GM18505 (cell line): ENCODE results near the gene TMEM129.

ENCODE experiments used
- ATAC-seq: cut with Tn5 transposase; IDR thresholded peaks from one replicate; pipeline ENCODE4 v1.9.1; 2021; ENCODE audit not compliant: unreplicated experiment
- POLR2A ChIP-seq: IDR thresholded peaks from 4 replicates; pipeline ENCODE4 v1.6.1; 2011; ENCODE audit warnings: borderline replicate concordance; ENCODE audit not compliant: insufficient read depth, insufficient read length; ENCODE audit errors: extremely low read depth

Gene TMEM129

DNA sequence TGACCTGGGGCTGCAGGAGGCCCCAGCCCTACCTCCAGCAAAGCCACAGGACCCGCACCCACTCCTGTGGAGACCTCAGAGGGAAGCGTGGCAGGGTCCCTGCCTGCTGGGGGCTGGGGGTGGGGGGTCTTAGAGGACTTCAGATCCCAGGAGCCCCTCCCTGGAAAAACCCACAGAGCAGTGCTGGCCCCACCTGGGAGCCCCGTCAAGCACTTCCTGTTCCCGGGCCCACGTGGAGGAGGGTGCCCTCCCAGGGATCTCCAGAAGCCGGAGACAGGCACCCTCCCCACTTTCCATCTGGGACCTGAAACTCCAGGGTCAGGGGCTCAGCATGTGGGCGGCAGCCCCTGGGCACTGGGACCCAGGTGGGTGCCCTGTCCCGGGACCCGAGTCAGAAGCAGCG lies 32.2 kb upstream of the TMEM129 start:
- no peak for TF ChIP-seq POLR2A
- no peak for ATAC-seq

DNA sequence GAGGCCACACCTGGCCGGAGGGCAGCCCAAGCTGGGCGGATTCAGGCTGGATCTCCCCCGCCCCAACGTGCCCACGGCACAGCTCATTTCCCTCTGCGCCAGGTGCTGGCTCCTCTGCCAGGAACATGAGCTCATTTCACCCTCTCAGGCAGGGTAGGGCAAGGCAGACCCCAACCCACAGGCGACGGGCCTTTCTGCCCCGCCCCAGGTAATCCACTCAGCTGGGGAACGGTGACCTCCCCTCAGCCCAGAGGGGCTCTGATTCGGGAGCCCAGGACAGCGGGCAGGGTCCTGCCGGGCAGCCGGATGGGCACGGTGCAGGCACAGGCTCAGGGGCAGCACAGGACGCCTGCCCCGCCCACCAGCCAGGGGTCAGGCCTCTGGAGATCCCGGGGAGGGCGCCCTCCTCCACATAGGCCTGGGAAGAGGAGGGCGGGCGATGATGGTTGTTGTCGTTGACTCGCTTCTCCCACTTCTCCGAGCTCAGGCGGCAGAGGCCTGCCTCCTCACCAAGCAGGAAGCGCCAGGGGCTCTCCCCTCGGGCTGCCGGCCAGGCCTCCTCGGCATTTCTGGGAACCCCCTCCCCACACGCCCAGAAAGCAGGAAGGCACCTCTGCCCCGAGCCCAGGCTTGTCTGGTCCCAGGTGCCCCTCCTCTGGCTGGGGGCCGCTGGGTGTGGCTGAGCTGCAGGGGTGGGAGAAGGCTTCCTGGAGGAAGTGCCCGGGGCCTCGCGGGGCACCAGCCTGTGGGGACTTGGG lies 31.3 kb upstream of the TMEM129 start:
- no peak for TF ChIP-seq POLR2A
- ATAC-seq, result no peak

- ATAC-seq, result no peak
- no peak for TF ChIP-seq POLR2A
Observed at GRCh38 chr4:1751919-1752283, 30.8 kb upstream of the TMEM129 start.

DNA sequence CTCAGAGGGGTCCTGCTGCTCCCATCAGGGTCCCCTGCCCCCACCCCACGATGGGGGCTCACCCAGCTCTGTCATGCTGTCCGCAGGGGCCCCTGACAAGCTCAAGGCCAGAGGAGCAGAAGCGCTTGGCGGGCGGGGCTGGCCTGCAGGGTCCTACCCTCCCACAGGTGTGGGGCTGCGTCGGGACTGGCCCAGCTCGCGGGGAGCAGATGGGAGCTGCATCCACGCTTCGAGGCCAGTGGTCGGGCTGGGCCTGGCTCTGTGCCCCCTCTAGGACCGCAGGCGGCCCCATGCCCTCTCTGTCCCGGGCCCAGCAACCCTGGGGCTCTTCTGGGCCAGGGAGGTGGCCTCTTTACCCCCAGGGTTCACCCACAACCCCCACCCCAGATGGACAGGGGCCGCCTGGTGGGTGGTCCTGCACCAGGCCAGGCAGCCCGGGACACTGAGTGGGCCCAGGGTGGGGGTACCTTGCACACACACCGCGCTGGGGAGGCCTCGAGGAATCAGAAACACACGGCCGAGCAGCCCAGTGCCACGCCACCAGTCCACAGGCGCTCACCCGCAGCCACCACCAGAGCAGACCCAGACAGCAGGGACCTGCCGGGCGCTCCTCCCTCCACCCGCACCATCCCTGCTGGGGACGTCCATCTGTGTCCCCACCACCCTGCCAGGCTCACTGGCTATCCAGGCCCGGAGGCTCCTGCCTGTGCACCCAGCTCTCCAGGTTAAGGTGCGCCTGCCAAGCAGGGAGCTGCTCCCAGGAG lies 30.2 kb upstream of the TMEM129 start:
- ATAC-seq, result no peak
- no peak for TF ChIP-seq POLR2A

GRCh38 chr4:1750381-1751154 lies 29.4 kb upstream of the TMEM129 start:
- TF ChIP-seq POLR2A, result no peak
- no peak for ATAC-seq

DNA sequence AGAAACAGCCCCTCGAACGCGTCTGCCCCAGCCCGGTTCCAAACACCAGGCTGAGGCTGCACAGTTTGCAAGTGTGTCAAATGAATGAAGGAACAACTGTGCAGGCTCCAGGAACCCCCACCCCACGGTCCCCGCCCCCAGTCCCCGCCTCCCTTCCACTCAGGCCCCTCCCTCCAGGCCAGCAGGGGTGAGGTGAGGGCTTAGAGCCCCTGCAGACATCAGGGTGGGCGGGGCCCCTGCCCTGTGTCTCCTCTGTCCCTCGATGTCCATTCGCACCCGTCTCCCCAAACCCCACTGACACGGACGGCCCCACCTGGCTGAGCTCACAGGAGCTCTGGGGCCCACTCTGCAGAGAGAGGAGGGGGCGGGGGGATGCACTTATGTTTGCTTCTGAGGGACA lies 28.7 kb upstream of the TMEM129 start:
- no peak for TF ChIP-seq POLR2A
- ATAC-seq, result no peak

DNA sequence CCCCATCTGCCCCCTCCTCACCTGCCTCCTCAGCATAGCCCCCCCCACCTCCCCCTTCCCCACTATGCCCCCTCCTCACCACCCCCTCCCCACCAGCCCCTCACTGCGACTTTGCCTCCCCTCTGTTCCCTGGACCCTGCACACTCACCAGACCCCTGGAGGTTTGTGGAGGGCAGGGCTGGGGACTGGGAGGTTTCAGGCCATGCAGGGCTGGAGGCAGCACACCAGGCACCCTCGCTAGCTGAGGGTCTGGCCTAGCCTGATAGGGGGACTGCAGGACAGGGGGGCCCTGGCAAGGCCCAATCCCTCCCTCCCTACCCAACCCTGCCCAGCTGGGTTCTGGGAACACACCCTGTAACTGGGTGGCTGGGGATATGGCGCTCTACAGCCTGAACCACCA lies 28.2 kb upstream of the TMEM129 start:
- TF ChIP-seq POLR2A, result no peak

DNA sequence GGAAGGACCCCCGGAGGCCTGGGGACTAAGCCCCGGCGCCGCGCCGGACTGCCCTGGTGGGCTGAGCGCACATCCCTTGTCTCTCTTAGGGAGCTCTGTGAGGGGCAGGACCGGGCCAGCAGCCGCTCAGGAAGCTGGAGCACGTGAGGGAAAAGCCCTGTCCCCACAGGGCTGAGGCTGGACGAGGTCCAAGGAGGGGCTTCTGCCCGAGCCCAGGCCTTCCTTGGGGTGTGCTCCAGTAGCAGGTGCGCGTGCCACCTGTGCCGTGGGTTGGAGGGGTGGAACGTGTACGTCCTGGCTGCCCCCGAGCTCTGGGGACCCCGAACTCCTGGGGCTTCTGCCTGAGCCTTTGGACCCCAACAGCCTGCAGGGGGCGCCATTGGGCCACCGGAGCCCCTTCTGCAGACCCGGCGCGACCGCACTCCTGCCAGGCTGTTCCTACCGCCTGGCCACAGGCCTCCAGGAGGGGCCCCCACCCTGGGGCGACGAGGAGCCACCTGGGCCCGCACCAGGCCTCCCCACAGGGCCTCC lies 27.4 kb upstream of the TMEM129 start:
- ATAC-seq, result peak; percentile 37
- TF ChIP-seq POLR2A, result no peak

More for the DNA sequence above, 28.2 kb upstream of the TMEM129 start:
- no peak for ATAC-seq

DNA sequence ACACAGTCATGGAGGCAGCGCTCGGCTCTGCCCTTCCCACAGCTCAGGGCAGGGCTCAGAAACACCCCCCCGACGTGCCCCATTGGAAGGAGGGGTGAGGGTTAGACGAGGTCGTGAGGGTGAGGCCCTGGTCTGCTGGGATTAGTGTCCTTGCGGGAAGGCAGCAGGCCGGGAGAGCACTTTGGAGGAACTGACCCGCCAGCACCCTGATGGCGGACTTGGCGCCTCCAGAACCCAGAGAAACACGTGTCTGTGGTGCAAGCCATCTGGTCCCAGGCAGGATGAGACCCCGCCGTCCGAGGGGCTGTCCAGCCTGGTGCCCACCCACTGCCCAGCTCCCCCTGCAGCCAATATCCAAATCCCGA lies 26.5 kb upstream of the TMEM129 start:
- no peak for TF ChIP-seq POLR2A
- ATAC-seq, result no peak

- no peak for ATAC-seq
- TF ChIP-seq POLR2A, result no peak
Observed at GRCh38 chr4:1746919-1747602, 25.9 kb upstream of the TMEM129 start.

- ATAC-seq, result peak; percentile 51
- TF ChIP-seq POLR2A, result no peak
Observed at GRCh38 chr4:1746265-1746691, 25.2 kb upstream of the TMEM129 start.

DNA sequence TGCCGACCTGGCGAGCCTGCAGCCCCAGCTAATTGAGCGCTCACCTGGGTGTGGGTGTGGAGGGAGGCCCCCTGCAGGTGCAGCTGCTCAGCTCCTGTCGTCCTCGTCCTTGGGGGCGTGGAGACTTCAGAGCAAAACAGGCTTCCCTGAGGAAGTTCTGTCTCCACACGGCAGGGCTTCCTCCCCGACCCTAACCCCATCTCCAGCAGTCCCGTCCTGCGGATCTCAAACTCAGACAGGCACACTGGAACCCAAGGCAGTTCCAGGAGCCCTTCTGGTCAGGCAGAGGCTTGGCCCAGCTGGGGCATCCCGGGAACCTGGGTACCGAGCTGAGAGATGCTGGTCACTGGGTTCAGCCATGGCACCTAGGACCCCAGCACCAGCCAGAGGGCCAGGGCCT lies 24.6 kb upstream of the TMEM129 start:
- ATAC-seq, result no peak
- no peak for TF ChIP-seq POLR2A

GRCh38 chr4:1745165-1745564 lies 24.0 kb upstream of the TMEM129 start:
- ATAC-seq, result no peak
- no peak for TF ChIP-seq POLR2A

- ATAC-seq, result no peak
- no peak for TF ChIP-seq POLR2A
Observed at GRCh38 chr4:1744552-1744951, 23.4 kb upstream of the TMEM129 start.

- TF ChIP-seq POLR2A, result no peak
Observed at GRCh38 chr4:1743975-1744374, 22.9 kb upstream of the TMEM129 start.

More at GRCh38 chr4:1743975-1744374, 22.9 kb upstream of the TMEM129 start:
- no peak for ATAC-seq
